ENCODE measurements around the gene TMPRSS9. TPM values are rescaled to one million over a fixed set of nuclear protein-coding genes. Genes with fewer than 3 reads are reported as not detected.

Gene TMPRSS9
- total RNA-seq, 1 experiment from 2014 or later, result not detected

- H3K4me2 ChIP-seq (ENCODE audit: low read length), result no peak overlapping the region
Measured at GRCh38 chr19:2374808-2375207, 14.7 kb downstream of the TMPRSS9 start.

GRCh38 chr19:2375353-2376121 lies 15.5 kb downstream of the TMPRSS9 start:
- CTCF ChIA-PET, result no interaction called here
- Histone ChIP-seq H3K4me1 (ENCODE audit: insufficient read depth, low read length) (no peaks in the 10 kb centered on the region), H3K27ac (ENCODE audit: low read length) (no peak overlapping the region), H3K36me3 (ENCODE audit: low read depth, low read length) (no peaks in the 10 kb centered on the region), H3K27me3 (ENCODE audit: low read length) (no peaks in the 10 kb centered on the region), H3K9ac (ENCODE audit: low read length) (no peak overlapping the region), H4K20me1 (ENCODE audit: low read length) (no peaks in the 10 kb centered on the region), H3K9me2 (replicated peaks; ENCODE audit: low read length) (no peaks in the 10 kb centered on the region), H3K79me2 (ENCODE audit: low read length) (no peaks in the 10 kb centered on the region), H3K9me3 (ENCODE audit: low read length) (no peaks in the 10 kb centered on the region), H3K4me2 (ENCODE audit: low read length) (no peak overlapping the region), H3K4me3 (ENCODE audit: low read length) (no peak overlapping the region), H2AFZ (ENCODE audit: low read length) (no peak overlapping the region), H3F3A (ENCODE audit: low read length, unreplicated experiment) (no peaks in the 10 kb centered on the region)
- DNase-seq (no peak), ATAC-seq (no peak)
- POLR2A ChIA-PET (ENCODE audit: unreplicated experiment), result no interaction called here
- TF ChIP-seq EZH2 (IDR thresholded peaks at IDR 0.05; ENCODE audit: low read length, unreplicated experiment) (no peak), EZH2phosphoT487 (IDR thresholded peaks at IDR 0.05; ENCODE audit: borderline replicate concordance, low read length) (no peak), CTCF (conservative IDR thresholded peaks at IDR 0.05; ENCODE audit: low read depth, low read length) (no peak)
- intact Hi-C loops (cut with micrococcal nuclease), result no loop called here
- no TSS peak for BruUV-seq (replicated peaks)

More at GRCh38 chr19:2374808-2375207, 14.7 kb downstream of the TMPRSS9 start:
- H3K9me3 ChIP-seq (ENCODE audit: low read length), result no peaks in the 10 kb centered on the region
- H3K79me2 ChIP-seq (ENCODE audit: low read length), result no peaks in the 10 kb centered on the region
- ATAC-seq, result no peak
- H3K27me3 ChIP-seq (ENCODE audit: low read length), result no peaks in the 10 kb centered on the region
- ChIA-PET CTCF (no interaction called here), POLR2A (ENCODE audit: unreplicated experiment) (no interaction called here)
- H2AFZ ChIP-seq (ENCODE audit: low read length), result no peak overlapping the region
- intact Hi-C loops (cut with micrococcal nuclease), result no loop called here
- no peak overlapping the region for H3K4me3 ChIP-seq (ENCODE audit: low read length)
- no peaks in the 10 kb centered on the region for H3K9me2 ChIP-seq (replicated peaks; ENCODE audit: low read length)
- TF ChIP-seq EZH2phosphoT487 (IDR thresholded peaks at IDR 0.05; ENCODE audit: borderline replicate concordance, low read length) (no peak), EZH2 (IDR thresholded peaks at IDR 0.05; ENCODE audit: low read length, unreplicated experiment) (no peak), CTCF (conservative IDR thresholded peaks at IDR 0.05; ENCODE audit: low read depth, low read length) (no peak)
- no peak overlapping the region for H3K9ac ChIP-seq (ENCODE audit: low read length)
- DNase-seq, result no peak
- no TSS peak for BruUV-seq (replicated peaks)
- H3K36me3 ChIP-seq (ENCODE audit: low read depth, low read length), result no peaks in the 10 kb centered on the region
- H3K4me1 ChIP-seq (ENCODE audit: insufficient read depth, low read length), result no peaks in the 10 kb centered on the region
- H3K27ac ChIP-seq (ENCODE audit: low read length), result no peak overlapping the region
- H4K20me1 ChIP-seq (ENCODE audit: low read length), result no peaks in the 10 kb centered on the region
- no peaks in the 10 kb centered on the region for H3F3A ChIP-seq (ENCODE audit: low read length, unreplicated experiment)

- no peaks in the 10 kb centered on the region for H3K9me2 ChIP-seq (replicated peaks; ENCODE audit: low read length)
- no TSS peak for BruUV-seq (replicated peaks)
- ChIA-PET CTCF (no interaction called here), POLR2A (ENCODE audit: unreplicated experiment) (no interaction called here)
- H4K20me1 ChIP-seq (ENCODE audit: low read length), result no peaks in the 10 kb centered on the region
- no peak overlapping the region for H3K4me3 ChIP-seq (ENCODE audit: low read length)
- no peaks in the 10 kb centered on the region for H3K36me3 ChIP-seq (ENCODE audit: low read depth, low read length)
- no peaks in the 10 kb centered on the region for H3K27me3 ChIP-seq (ENCODE audit: low read length)
- H3K27ac ChIP-seq (ENCODE audit: low read length), result no peak overlapping the region
- H3K4me2 ChIP-seq (ENCODE audit: low read length), result no peak overlapping the region
- H3K79me2 ChIP-seq (ENCODE audit: low read length), result no peaks in the 10 kb centered on the region
- TF ChIP-seq EZH2phosphoT487 (IDR thresholded peaks at IDR 0.05; ENCODE audit: borderline replicate concordance, low read length) (no peak), EZH2 (IDR thresholded peaks at IDR 0.05; ENCODE audit: low read length, unreplicated experiment) (no peak), CTCF (conservative IDR thresholded peaks at IDR 0.05; ENCODE audit: low read depth, low read length) (no peak)
- no peaks in the 10 kb centered on the region for H3F3A ChIP-seq (ENCODE audit: low read length, unreplicated experiment)
- intact Hi-C loops (cut with micrococcal nuclease), result no loop called here
- no peaks in the 10 kb centered on the region for H3K9me3 ChIP-seq (ENCODE audit: low read length)
- ATAC-seq (no peak), DNase-seq (no peak)
- H3K9ac ChIP-seq (ENCODE audit: low read length), result no peak overlapping the region
- H3K4me1 ChIP-seq (ENCODE audit: insufficient read depth, low read length), result no peaks in the 10 kb centered on the region
- H2AFZ ChIP-seq (ENCODE audit: low read length), result no peak overlapping the region
Measured at GRCh38 chr19:2376784-2377519, 16.9 kb downstream of the TMPRSS9 start.

Data from PC-3 (cell line).